NCI-H1105 (cell line): ENCODE measurements around the gene TMEM144.
"Not testable (repeated sequence)": the region's sequence is repeated elsewhere in the genome, so short reads cannot be mapped to it uniquely, and the experiment has no call there.

Experiments used
- DNase-seq: peaks from one replicate; lab custom pipeline; 2025; lab: John Stamatoyannopoulos, UW

The TMEM144 gene

GRCh38 chr4:158192439-158193158 lies 17.7 kb upstream of the TMEM144 start:
- no peak for DNase-seq

- no peak for DNase-seq
Measured at GRCh38 chr4:158193171-158193749, 17.0 kb upstream of the TMEM144 start.

GRCh38 chr4:158195297-158195696 lies 15.0 kb upstream of the TMEM144 start:
- DNase-seq, result no peak

GRCh38 chr4:158197194-158197776 lies 13.0 kb upstream of the TMEM144 start:
- no peak for DNase-seq

- DNase-seq, result no peak
Measured at GRCh38 chr4:158200214-158200613, 10.1 kb upstream of the TMEM144 start.

GRCh38 chr4:158201322-158201721 lies 9.0 kb upstream of the TMEM144 start:
- no peak for DNase-seq

- no peak for DNase-seq
Measured at GRCh38 chr4:158201876-158202275, 8.4 kb upstream of the TMEM144 start.

GRCh38 chr4:158202481-158202880 lies 7.8 kb upstream of the TMEM144 start:
- DNase-seq, result no peak

- DNase-seq, result no peak
Measured at GRCh38 chr4:158203436-158203835, 6.8 kb upstream of the TMEM144 start.

- no peak for DNase-seq
Measured at GRCh38 chr4:158203929-158204328, 6.4 kb upstream of the TMEM144 start.

- DNase-seq, result no peak
Measured at GRCh38 chr4:158208963-158209640, 1.2 kb upstream of the TMEM144 start.

GRCh38 chr4:158211222-158211621 lies 936 bp downstream of the TMEM144 start:
- no peak for DNase-seq

GRCh38 chr4:158213466-158213865 lies 3.2 kb downstream of the TMEM144 start:
- DNase-seq, result no peak

GRCh38 chr4:158214856-158215255 lies 4.6 kb downstream of the TMEM144 start:
- no peak for DNase-seq

- DNase-seq, result no peak
Measured at GRCh38 chr4:158217763-158218162, 7.5 kb downstream of the TMEM144 start.

GRCh38 chr4:158219623-158220022 lies 9.3 kb downstream of the TMEM144 start:
- DNase-seq, result no peak

GRCh38 chr4:158224318-158224717 lies 14.0 kb downstream of the TMEM144 start:
- not testable (repeated sequence) for DNase-seq

- DNase-seq, result not testable (repeated sequence)
Measured at GRCh38 chr4:158224999-158225398, 14.7 kb downstream of the TMEM144 start.

- DNase-seq, result not testable (repeated sequence)
Measured at GRCh38 chr4:158227880-158228279, 17.6 kb downstream of the TMEM144 start.

- DNase-seq, result not testable (repeated sequence)
Measured at GRCh38 chr4:158228399-158228798, 18.1 kb downstream of the TMEM144 start.

GRCh38 chr4:158229768-158230167 lies 19.5 kb downstream of the TMEM144 start:
- no peak for DNase-seq

GRCh38 chr4:158234671-158235070 lies 24.4 kb downstream of the TMEM144 start:
- no peak for DNase-seq
